ENCODE measurements around the gene ELAVL4. TPM values are rescaled to one million over a fixed set of nuclear protein-coding genes. Genes with fewer than 3 reads are reported as not detected.
"Not testable (repeated sequence)": the region's sequence is repeated elsewhere in the genome, so short reads cannot be mapped to it uniquely, and the experiment has no call there.

The ELAVL4 gene
- polyA plus RNA-seq, 3 donors: 3.0 to 4.6 (median 3.9) TPM

GRCh38 chr1:50163680-50164079 lies 55.0 kb downstream of the ELAVL4 start:
- no peak for DNase-seq (ENCODE audit: extremely low read depth in 1 of 11, low read depth in 9 of 11, low spot score in 4 of 11)

GRCh38 chr1:50166351-50166750 lies 57.6 kb downstream of the ELAVL4 start:
- not testable (repeated sequence) for DNase-seq (ENCODE audit: extremely low read depth in 1 of 11, low read depth in 9 of 11, low spot score in 4 of 11)

- no peak for DNase-seq (ENCODE audit: extremely low read depth in 1 of 11, low read depth in 9 of 11, low spot score in 4 of 11)
Measured at GRCh38 chr1:50172299-50172698, 63.6 kb downstream of the ELAVL4 start.

GRCh38 chr1:50174101-50174500 lies 65.4 kb downstream of the ELAVL4 start:
- no peak for DNase-seq (ENCODE audit: extremely low read depth in 1 of 11, low read depth in 9 of 11, low spot score in 4 of 11)

- no peak for DNase-seq (ENCODE audit: extremely low read depth in 1 of 11, low read depth in 9 of 11, low spot score in 4 of 11)
Measured at GRCh38 chr1:50175719-50176639, 67.3 kb downstream of the ELAVL4 start.

- DNase-seq (ENCODE audit: extremely low read depth in 1 of 11, low read depth in 9 of 11, low spot score in 4 of 11): no peak
Measured at GRCh38 chr1:50177994-50178393, 69.3 kb downstream of the ELAVL4 start.

GRCh38 chr1:50179639-50180038 lies 70.9 kb downstream of the ELAVL4 start:
- peak in 1 of 11 donors; percentile 37 for DNase-seq (ENCODE audit: extremely low read depth in 1 of 11, low read depth in 9 of 11, low spot score in 4 of 11)

- no peak for DNase-seq (ENCODE audit: extremely low read depth in 1 of 11, low read depth in 9 of 11, low spot score in 4 of 11)
Measured at GRCh38 chr1:50180367-50180766, 71.6 kb downstream of the ELAVL4 start.

GRCh38 chr1:50181027-50181663 lies 72.4 kb downstream of the ELAVL4 start:
- DNase-seq (ENCODE audit: extremely low read depth in 1 of 11, low read depth in 9 of 11, low spot score in 4 of 11): peak in 3 of 11 donors; percentile 5 to 33 (median 13)

GRCh38 chr1:50183378-50184133 lies 74.8 kb downstream of the ELAVL4 start:
- DNase-seq (ENCODE audit: extremely low read depth in 1 of 11, low read depth in 9 of 11, low spot score in 4 of 11): no peak

GRCh38 chr1:50189369-50189768 lies 80.6 kb downstream of the ELAVL4 start:
- no peak for DNase-seq (ENCODE audit: extremely low read depth in 1 of 11, low read depth in 9 of 11, low spot score in 4 of 11)

GRCh38 chr1:50193002-50193401 lies 84.3 kb downstream of the ELAVL4 start:
- no peak for DNase-seq (ENCODE audit: extremely low read depth in 1 of 11, low read depth in 9 of 11, low spot score in 4 of 11)

GRCh38 chr1:50195205-50195604 lies 86.5 kb downstream of the ELAVL4 start:
- DNase-seq (ENCODE audit: extremely low read depth in 1 of 11, low read depth in 9 of 11, low spot score in 4 of 11): no peak

GRCh38 chr1:50196081-50196480 lies 87.4 kb downstream of the ELAVL4 start:
- DNase-seq (ENCODE audit: extremely low read depth in 1 of 11, low read depth in 9 of 11, low spot score in 4 of 11): no peak

GRCh38 chr1:50197216-50197615 lies 88.5 kb downstream of the ELAVL4 start:
- no peak for DNase-seq (ENCODE audit: extremely low read depth in 1 of 11, low read depth in 9 of 11, low spot score in 4 of 11)

GRCh38 chr1:50208315-50208714 lies 99.6 kb downstream of the ELAVL4 start:
- no peak for DNase-seq (ENCODE audit: extremely low read depth in 1 of 11, low read depth in 9 of 11, low spot score in 4 of 11)

GRCh38 chr1:50208756-50209155 lies 100.0 kb downstream of the ELAVL4 start:
- no peak for DNase-seq (ENCODE audit: extremely low read depth in 1 of 11, low read depth in 9 of 11, low spot score in 4 of 11)

GRCh38 chr1:50209749-50210148 lies 101.0 kb downstream of the ELAVL4 start:
- DNase-seq (ENCODE audit: extremely low read depth in 1 of 11, low read depth in 9 of 11, low spot score in 4 of 11): no peak

GRCh38 chr1:50213505-50213904 lies 104.8 kb downstream of the ELAVL4 start:
- DNase-seq (ENCODE audit: extremely low read depth in 1 of 11, low read depth in 9 of 11, low spot score in 4 of 11): no peak

GRCh38 chr1:50214717-50215116 lies 106.0 kb downstream of the ELAVL4 start:
- DNase-seq (ENCODE audit: extremely low read depth in 1 of 11, low read depth in 9 of 11, low spot score in 4 of 11): no peak

Data from renal cortex interstitium (tissue), 11 donors.